ENCODE data around the gene PDSS1.

PDSS1 gene

GRCh38 chr10:26700884-26701630 lies 3.6 kb downstream of the PDSS1 start:
- no peak for DNase-seq

- no peak for DNase-seq
These were observed 5.6 kb downstream of the PDSS1 start for GRCh38 chr10:26703096-26703495.

GRCh38 chr10:26703974-26704373 lies 6.5 kb downstream of the PDSS1 start:
- no peak for DNase-seq

DNA sequence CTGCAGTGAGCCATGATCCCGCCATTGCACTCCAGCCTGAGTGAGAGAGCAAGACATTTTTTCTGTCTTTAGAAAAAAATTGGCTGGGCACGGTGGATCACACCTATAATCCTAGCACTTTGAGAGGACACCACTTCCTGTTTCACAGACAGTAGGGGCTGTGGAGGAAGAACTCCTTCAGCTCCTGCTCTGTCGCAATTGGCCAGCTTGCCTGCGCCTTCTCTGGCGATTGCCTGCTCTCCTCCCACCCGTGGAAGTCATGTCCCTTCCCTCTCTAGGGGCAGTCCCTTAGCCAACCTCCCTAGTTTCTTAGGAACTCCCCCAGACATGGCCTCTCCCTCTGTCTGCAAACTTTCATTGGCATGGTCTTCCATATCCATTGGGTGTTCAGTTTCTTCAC lies 8.7 kb downstream of the PDSS1 start:
- DNase-seq = no peak

DNA sequence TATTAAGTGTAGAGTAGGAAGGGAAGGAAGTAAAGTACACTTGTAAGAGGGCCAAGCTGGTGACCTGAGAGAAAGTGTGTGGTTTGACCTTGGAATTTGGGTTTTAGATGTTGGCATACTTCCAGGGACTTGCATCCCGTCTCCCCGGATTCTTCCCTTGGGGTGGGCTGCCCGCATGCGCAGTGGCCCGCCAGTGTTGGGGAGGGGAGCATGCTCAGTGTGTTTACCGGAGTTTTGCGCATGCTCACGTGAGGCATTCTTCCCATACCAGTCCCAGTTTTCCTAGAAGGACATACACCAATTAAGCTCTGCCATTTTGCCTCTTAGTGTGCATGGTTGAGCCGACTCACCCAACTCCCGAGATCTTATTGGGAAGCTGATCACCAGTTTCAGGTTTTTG lies 9.4 kb downstream of the PDSS1 start:
- no peak for DNase-seq

GRCh38 chr10:26711324-26711723 lies 13.8 kb downstream of the PDSS1 start:
- no peak for DNase-seq

GRCh38 chr10:26714415-26715136 lies 17.1 kb downstream of the PDSS1 start:
- no peak for DNase-seq

- no peak for DNase-seq
These were observed 17.6 kb downstream of the PDSS1 start for GRCh38 chr10:26715137-26715487.

GRCh38 chr10:26717476-26717875 lies 20.0 kb downstream of the PDSS1 start:
- DNase-seq = no peak

DNA sequence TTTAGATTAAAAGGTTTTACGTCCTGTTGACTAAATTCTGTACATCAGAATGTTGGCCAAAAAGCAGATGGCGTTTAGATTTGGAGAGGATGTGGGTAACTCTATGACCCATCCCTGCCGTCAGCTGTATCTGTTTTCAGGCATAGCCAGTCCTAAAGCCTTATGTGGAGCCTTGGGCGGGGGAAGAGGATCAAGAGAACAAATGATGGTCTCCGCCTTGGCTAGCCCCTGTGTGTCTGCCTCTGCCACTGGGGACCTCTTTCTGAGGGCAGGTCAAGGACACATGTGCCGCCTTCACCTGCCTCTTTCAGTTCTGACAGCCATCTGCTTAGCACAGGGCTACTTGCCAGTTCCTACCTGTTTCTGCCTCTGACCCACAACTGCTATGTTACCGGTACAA lies 24.1 kb downstream of the PDSS1 start:
- DNase-seq = no peak

DNA sequence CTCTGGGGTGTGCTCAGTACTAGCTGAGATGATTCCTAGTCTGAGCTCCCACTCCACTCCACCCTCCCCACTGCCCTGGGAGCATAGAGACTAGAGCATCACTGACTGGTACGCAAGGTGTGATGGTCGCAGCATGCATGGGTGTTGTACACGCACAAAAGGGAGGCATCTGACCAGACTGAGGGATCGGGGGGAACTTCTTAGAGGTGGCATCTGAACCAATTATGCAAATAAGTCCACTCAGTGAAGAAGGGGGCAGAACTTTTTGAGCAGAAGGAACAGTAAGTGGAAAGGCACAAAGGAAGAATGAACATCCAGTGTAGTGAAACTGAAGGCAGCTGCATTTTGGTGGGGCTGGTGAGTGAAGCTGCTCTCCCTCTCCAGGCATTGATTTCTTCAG lies 25.5 kb downstream of the PDSS1 start:
- DNase-seq = no peak

DNA sequence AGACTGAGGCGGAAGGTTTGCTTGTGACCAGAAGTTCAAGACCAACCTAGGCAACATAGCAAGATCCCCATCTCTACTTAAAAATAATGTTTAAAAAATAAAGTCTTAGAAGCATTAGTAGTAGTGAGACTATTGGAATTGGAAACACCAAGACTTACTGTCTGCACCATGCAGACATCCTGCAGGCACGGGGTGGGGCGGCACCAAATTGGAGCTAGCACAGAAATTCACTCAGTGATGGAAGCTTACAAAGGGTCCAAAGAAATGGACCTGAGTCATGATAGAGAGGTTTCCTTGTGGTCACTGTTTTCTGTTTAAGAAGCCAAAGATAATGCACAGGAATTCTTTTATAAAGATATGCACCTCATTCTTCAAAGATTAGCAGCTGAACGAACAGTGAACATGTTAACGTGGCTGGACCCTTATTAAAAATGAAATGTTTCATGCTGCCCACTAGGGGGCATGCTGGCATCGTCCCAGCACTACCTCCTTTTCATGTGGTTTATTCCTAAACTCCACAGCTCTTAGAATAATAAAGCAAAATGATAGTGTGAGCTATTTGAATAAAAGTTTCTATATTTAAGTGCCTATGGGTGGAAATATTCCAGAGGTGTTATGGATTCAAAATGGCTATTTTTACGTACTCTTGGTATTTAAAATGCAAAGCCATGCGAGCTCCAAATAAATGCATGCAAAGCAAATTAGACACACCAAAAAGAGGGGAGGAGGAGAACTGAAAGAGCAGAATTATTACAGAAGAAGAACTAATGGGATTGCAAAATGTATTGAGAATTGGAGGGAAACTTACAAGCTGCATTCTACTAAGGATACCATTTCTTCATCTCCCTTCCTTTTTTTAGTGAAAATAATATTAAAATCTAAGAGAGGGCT lies 28.6 kb downstream of the PDSS1 start:
- DNase-seq = no peak

- DNase-seq = no peak
These were observed 29.5 kb downstream of the PDSS1 start for GRCh38 chr10:26727005-26727404.

- DNase-seq = no peak
These were observed 31.5 kb downstream of the PDSS1 start for GRCh38 chr10:26728957-26729356.

- no peak for DNase-seq
These were observed 31.9 kb downstream of the PDSS1 start for GRCh38 chr10:26729395-26729794.

DNA sequence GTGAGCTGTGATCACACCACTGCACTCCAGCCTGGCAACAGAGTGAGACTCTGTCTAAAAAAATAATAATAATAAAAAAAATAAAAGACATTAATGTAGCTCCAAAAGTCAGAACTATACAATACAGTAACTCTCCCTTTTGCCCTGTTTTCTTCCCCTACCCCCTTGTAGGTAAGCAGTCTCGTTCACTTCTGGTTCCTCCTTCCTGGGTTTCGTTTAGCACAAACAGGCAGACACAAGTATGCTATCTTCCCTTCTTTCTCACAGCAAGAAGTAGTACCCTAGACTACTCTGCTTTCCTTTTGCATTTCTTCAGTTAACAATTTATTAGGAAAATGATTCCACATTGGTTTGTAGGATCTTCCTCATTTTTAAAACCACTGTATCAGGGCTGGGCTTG lies 33.1 kb downstream of the PDSS1 start:
- DNase-seq = no peak

GRCh38 chr10:26733750-26734568 lies 36.5 kb downstream of the PDSS1 start:
- DNase-seq = no peak

GRCh38 chr10:26735435-26735834 lies 37.9 kb downstream of the PDSS1 start:
- DNase-seq = no peak

- no peak for DNase-seq
These were observed 40.2 kb downstream of the PDSS1 start for GRCh38 chr10:26737730-26738129.

DNA sequence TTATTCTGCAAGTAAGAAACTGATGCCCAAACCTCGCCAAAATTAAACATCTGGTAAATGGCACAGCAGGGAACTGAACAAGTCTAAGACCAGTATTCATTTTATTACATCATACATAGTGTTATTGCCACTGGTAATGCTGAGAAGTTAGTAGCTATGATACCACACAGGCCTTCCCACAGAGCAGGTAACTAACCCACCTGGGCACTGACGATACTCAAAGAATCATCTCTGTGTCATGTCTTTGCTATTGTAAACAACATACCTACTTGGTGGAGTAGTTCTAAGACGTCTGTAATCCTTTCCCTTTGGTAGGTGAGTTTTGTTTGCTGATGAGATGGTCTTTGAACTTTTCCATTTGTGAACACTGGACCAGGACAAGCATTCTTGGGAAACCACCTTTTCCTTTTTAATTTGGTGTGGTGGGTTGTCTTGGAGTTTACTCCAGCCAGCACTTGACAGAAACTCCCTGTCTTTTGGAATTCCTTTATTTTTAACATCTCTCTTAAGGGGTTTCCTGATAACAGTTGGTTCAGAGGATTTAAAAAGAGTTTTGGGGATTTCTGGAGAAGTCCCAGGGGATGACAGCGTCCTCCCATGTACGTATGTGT lies 40.9 kb downstream of the PDSS1 start:
- no peak for DNase-seq

DNA sequence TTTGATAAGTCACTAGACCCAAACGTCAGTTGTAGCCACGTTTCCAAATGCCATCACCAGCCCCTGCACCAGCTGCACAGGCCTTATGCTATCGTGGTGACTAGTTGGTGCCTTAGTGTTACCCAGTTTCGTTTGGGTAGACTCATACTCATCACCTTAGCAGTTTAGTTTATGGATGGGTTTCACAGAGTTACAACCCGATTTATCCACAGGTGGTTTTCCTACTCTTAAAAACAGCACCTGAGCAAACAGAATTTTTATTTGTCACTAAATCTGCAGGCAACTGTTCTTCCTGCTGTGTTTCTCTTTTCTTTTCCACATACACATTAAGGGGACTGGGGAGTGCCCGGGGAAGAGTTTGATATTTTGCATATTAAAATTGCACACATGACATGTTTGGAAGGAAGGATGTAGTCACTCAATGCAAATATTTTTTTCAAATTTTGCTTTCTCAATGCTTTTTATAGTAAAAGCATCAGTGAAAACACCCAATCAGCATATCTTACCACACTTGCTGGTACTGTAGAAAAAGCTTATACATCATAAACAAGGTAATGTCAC lies 41.6 kb downstream of the PDSS1 start:
- no peak for DNase-seq

DNA sequence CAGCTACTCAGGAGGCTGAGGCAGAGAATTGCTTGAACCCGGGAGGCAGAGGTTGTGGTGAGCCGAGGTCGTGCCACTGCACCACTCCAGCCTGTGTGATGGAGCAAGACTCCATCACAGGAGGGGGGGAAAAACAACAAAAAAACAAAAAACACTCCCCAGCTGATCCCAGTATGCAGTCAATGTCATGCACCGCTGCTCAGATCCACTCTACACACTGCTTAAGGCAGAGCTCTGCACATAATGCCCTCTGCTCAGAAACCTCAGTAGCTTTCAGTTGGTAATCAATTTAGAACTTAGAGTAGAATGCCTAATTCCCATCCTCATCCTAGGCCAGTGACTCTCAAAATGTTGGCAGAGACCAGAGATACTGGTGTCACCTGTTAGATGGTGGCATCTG lies 43.9 kb downstream of the PDSS1 start:
- DNase-seq = no peak

All from NCI-H524 treated with DMSO at 0.1 percent for 48 hours (cell line).